Measurements from ENCODE around the gene KIAA0408.
"Not testable (repeated sequence)": the region's sequence is repeated elsewhere in the genome, so short reads cannot be mapped to it uniquely, and the experiment has no call there.

KIAA0408 gene

DNA sequence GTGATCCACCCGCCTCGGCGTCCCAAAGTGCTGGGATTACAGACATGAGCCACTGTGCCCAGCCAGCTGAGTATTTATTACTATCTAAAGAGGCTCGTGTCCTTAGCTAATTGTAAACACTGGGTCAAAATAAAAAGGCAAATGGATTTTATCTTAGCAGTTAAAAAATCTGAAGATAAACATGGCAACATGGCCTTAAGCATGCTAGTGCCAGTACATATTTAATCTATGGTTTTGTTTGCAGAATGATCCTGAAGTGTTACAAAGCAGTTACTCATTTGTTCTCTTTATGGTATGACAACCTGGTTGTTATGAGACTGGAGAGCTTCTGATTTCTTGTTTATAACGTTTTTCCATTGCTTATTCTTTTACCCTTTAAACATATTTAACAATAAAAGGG, 3.9 kb upstream of the KIAA0408 start:
- no peak for DNase-seq (ENCODE audit: low spot score)

GRCh38 chr6:127462376-127462775, 3.2 kb upstream of the KIAA0408 start:
- no peak for DNase-seq (ENCODE audit: low spot score)

GRCh38 chr6:127460465-127460864, 1.3 kb upstream of the KIAA0408 start:
- no peak for DNase-seq (ENCODE audit: low spot score)

DNA sequence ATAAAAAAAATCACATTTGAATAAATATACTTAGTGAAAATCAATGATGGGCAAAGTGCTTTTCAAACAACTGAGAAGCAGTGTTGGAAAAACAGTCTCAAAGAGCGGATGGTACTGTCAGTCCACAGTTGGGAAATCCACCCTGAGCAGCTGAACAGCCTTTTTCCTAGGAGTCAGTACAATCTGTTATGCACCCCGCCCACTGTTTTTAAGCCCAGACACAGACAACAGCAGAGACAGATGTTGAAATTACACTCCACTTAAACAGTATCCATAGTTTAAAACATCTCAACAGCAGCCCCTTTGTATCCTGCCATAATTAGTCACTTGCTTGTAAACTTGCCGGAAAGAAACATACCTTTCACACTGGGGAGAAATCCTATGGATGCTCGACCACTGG, 372 bp downstream of the KIAA0408 start:
- DNase-seq (ENCODE audit: low spot score) = no peak

DNA sequence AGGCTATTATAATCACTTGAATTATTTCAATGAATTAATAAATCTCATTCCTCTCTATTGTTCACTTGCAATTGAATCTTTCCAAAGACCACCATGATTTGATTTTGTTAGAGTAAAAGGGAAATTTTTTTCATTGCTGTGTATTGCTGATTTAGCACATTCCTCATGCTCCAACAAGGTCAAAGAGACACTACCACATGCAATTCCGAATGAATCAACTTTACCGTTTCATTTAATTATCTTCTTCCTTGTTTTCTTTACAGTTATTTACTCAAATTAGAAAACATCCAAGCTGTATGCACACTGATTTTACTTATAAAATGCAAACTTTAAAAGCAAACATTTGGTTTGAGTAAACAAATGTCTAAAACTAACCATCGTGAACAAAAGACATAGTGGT, 967 bp downstream of the KIAA0408 start:
- no peak for DNase-seq (ENCODE audit: low spot score)

DNA sequence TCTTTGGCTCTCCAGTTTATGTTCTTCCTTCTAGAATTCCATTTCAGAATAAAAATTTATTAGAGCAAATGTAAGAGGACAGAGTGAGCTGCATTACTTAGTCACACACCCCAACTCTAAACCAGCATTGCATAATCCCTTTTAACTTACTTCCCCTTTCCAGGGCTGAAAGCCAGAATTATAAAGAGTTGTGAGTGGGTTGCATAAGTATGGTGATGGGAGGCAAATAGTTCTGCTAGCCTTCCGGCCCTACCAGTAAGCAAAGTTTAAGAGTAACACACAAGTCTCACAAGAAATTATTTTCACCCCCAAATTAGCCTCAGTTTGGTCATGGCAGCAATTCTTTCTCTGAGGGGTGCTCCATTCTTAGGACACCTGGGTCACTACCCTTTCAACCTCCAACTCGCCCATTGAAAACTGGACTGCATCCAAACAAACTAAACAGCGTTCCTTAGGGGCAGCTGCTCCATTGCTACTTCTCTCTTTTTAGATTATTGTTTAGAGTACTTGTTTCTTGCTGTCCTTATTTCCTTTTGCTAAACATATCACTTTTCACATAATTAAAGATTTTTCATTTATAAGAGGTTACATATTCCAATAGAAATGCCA, 1.6 kb downstream of the KIAA0408 start:
- DNase-seq (ENCODE audit: low spot score) = no peak

- no peak for DNase-seq (ENCODE audit: low spot score)
Measured at GRCh38 chr6:127456465-127456864, 2.7 kb downstream of the KIAA0408 start.

GRCh38 chr6:127453845-127454619, 5.2 kb downstream of the KIAA0408 start:
- no peak for DNase-seq (ENCODE audit: low spot score)

DNA sequence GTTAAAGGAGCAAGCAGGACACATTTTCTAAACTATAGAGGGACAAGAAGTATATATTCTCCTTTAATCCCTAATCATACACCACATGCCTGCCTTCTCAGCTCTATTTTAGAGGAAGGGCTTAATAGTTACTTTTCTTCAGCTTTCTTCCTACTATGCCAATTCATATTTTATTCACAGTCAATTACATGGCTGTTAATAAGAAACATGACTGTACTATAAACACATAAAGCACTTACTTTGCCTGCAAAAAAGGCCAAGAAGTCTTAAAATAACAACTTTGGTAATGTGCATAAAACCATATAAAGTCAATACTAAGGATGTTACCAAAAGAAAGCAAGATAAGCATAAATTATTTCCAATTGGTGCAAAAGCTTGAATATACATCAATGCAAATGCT, 6.4 kb downstream of the KIAA0408 start:
- DNase-seq (ENCODE audit: low spot score) = no peak

- DNase-seq (ENCODE audit: low spot score) = no peak
Measured at GRCh38 chr6:127451388-127451787, 7.8 kb downstream of the KIAA0408 start.

DNA sequence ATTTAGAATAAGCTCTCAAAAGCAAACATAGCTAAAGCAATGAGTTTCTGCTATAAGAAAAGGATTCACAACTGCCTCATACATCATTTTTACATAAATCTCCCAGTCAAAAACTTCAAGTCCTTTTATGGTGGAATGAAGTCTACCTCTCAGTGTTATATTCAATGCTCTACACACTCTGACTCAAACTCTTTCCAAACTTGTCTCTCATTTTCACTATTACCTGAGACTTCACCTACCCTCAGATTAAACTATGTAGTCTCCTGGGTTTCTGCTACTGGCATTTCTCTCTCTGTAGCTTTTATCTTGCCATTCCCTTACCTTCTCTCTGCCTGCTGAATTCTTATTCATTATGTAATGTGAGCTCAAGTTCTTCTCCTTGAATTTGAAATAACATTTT, 11.4 kb downstream of the KIAA0408 start:
- DNase-seq (ENCODE audit: low spot score) = no peak

DNA sequence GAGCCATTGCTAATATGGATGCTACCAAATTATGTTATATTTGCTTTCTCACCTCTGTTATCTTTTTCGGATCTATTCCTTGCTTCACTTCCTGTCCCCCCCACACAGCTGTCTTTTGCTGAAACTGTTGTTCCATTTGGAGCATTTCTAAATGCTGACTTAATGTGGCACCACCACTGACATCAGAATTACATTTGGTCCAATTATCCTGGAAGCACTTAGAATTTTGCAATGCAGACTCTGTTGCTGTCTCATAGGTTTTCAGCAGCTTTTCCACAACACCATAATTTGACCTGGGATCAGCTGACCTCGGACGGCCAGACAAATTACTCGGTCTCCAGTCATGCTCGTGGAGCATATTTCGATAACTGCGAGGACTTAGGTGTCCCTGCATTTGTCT, 12.8 kb downstream of the KIAA0408 start:
- no peak for DNase-seq (ENCODE audit: low spot score)

DNA sequence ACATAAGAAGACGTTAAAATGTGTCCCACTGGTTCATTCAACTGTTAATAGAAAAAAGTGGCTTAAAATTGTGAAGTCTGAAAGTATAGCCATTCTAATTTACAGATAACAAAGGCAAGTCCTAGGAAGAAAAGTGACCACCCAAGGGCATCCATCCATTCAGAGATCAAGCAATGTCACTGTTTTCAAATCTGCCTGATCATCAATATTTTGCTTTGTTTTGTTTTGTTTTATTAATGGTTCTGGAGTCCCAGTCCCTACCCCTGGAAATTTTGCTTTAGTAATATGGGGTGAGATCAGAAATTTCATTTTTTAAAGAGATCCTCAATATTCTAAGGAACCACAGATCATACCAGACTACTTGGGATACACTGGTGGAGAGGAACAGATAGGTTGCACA, 17.3 kb downstream of the KIAA0408 start:
- DNase-seq (ENCODE audit: low spot score) = no peak

DNA sequence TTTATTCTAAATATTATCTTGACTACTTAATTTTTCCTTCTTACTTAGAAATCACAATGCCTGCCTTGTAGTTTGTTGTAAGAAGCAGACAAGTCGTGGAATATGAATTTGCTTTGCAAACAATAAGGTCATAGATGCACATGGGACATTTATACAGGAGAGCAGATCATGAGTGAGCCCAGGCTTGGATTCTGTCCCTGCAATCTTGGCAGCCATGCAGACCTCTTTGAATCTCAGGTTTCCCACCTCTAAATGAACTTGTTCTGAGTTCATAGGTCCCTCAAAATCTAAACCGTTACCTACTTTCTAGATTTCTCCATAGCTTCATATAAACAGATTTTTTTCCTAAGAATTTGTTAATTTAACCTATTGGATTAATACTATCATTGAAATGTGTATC, 19.5 kb downstream of the KIAA0408 start:
- no peak for DNase-seq (ENCODE audit: low spot score)

GRCh38 chr6:127436578-127437110, 22.5 kb downstream of the KIAA0408 start:
- DNase-seq (ENCODE audit: low spot score) = no peak

GRCh38 chr6:127435626-127436220, 23.5 kb downstream of the KIAA0408 start:
- DNase-seq (ENCODE audit: low spot score) = no peak

DNA sequence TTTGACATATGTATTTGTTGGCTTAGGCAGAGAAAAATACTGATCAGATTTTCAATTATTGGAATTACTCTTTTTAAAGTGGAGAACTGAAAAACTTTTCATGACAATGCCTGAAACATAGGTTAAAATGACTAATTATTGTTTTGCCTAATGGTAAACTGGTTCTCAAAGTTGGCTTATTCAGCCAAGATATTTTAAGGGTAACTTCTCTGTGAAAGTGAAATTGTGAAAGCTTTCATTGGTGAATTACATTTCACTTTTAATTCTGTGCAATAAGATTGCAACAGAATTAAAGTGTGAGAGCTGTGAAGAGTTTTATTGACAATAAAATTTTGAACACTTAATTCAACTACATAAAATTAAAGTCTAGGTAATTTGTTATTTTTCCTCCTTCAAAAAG, 24.5 kb downstream of the KIAA0408 start:
- DNase-seq (ENCODE audit: low spot score) = no peak

GRCh38 chr6:127428562-127428961, 30.6 kb downstream of the KIAA0408 start:
- DNase-seq (ENCODE audit: low spot score) = not testable (repeated sequence)

DNA sequence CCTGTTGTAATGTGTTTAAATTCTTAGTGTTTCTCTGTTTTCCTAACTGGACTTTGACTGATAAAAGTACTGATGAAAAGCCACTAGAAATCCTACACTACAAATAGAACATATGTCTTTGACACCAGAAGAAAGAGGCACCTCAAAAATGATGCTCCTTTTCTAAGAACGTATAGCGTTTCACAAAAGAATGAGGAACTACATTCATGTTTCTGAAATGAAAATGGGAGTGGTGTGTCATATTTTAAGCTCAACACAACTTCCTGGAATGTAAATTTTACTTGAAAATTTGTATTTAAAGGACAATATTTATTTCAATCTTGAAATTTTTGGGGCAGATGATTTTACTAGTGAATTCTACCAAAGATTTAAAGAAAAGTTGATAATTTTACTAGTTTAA, 35.3 kb downstream of the KIAA0408 start:
- DNase-seq (ENCODE audit: low spot score) = no peak

DNA sequence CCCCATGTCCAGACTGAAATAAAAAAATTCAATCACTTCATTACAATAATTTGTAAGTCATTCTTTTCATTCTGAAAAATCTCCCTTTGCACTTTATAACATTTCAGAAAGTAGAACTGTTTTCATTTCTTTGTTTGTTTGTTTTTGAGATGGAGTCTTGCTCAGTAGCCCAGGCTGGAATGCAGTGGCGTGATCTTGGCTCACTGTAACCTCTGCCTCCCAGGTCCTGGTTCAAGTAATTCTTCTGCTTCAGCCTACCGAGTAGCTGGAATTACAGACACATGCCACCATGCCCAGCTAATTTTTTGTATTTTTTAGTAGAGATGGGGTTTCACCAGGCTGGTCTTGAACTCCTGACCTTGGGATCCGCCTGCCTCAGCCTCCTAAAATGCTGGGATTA, 38.0 kb downstream of the KIAA0408 start:
- not testable (repeated sequence) for DNase-seq (ENCODE audit: low spot score)

GRCh38 chr6:127420556-127420955, 38.6 kb downstream of the KIAA0408 start:
- peak; percentile 55 for DNase-seq (ENCODE audit: low spot score)

DNA sequence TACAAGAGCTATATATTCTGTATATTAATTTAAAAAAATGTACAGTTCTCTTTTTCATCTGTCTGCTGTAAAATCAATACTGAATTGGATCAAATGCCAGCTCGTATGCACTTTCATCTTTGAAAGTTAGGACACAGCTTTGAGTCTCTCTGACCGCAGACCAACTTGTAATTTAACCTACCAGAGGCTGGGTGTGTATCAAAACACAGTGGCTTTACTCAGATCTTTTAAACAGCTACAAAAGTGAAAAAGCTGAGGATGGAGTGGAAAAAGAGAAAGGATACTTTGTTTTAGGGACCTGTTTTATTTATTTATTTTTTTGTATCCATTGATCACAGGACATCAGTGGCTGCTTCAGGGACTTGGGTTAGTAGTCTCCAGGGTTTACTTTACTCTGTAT, 44.1 kb downstream of the KIAA0408 start:
- no peak for DNase-seq (ENCODE audit: low spot score)

GRCh38 chr6:127413123-127413522, 46.1 kb downstream of the KIAA0408 start:
- DNase-seq (ENCODE audit: low spot score) = not testable (repeated sequence)

Data from HuH-7 (cell line).